Brain microvascular endothelial cell (primary cell): ENCODE results near the gene WASF3.
A peak's percentile ranks its signal among the peaks of the same experiment; 100 is the strongest.

Experiments used
- DNase-seq: peaks from one replicate; pipeline ENCODE4 v3.0.0-alpha.2; 2020
- H3K27ac ChIP-seq: fragments of 250-450 bp; sonication (Bioruptor Pico); 2 replicates; pipeline ENCODE4 v1.5.1; 2020; ENCODE audit warnings: mild to moderate bottlenecking, moderate library complexity
- H3K27me3 ChIP-seq: fragments of 250-450 bp; sonication (Bioruptor Pico); replicated peaks from 2 replicates; pipeline ENCODE4 v1.5.1; 2020; ENCODE audit warnings: mild to moderate bottlenecking
- H3K36me3 ChIP-seq: fragments of 250-450 bp; sonication (Bioruptor Pico); replicated peaks from 2 replicates; pipeline ENCODE4 v1.5.1; 2020; ENCODE audit warnings: mild to moderate bottlenecking
- H3K4me3 ChIP-seq: 2 replicates; pipeline ENCODE4 v1.5.1; 2011; ENCODE audit warnings: low read depth, mild to moderate bottlenecking, control low read depth, low read length, moderate library complexity
- in situ Hi-C: cut with HindIII; loops from 2 replicates; pipeline ENCODE4 v1.10.0; 2017; ENCODE audit warnings: low sequenced_read_pairs, low pct_ligation_motif_present
- TF ChIP-seq, protein P1 (sequence below): IDR thresholded peaks from 2 replicates; pipeline ENCODE4 v1.5.1; 2011; ENCODE audit warnings: low read depth, mild to moderate bottlenecking, moderate library complexity, low read length, control low read depth, inconsistent platforms; ENCODE audit errors: missing control alignments

The WASF3 gene

GRCh38 chr13:26529441-26529840 lies 28.0 kb upstream of the WASF3 start:
- H3K27ac ChIP-seq = no peak overlapping the region
- DNase-seq = peak; percentile 62
- in situ Hi-C loops = no loop called here
- no peak overlapping the region for H3K4me3 ChIP-seq
- TF ChIP-seq, protein P1, sequence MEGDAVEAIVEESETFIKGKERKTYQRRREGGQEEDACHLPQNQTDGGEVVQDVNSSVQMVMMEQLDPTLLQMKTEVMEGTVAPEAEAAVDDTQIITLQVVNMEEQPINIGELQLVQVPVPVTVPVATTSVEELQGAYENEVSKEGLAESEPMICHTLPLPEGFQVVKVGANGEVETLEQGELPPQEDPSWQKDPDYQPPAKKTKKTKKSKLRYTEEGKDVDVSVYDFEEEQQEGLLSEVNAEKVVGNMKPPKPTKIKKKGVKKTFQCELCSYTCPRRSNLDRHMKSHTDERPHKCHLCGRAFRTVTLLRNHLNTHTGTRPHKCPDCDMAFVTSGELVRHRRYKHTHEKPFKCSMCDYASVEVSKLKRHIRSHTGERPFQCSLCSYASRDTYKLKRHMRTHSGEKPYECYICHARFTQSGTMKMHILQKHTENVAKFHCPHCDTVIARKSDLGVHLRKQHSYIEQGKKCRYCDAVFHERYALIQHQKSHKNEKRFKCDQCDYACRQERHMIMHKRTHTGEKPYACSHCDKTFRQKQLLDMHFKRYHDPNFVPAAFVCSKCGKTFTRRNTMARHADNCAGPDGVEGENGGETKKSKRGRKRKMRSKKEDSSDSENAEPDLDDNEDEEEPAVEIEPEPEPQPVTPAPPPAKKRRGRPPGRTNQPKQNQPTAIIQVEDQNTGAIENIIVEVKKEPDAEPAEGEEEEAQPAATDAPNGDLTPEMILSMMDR = no peak
- no peaks in the 10 kb centered on the region for H3K36me3 ChIP-seq
- H3K27me3 ChIP-seq = no peaks in the 10 kb centered on the region

DNA sequence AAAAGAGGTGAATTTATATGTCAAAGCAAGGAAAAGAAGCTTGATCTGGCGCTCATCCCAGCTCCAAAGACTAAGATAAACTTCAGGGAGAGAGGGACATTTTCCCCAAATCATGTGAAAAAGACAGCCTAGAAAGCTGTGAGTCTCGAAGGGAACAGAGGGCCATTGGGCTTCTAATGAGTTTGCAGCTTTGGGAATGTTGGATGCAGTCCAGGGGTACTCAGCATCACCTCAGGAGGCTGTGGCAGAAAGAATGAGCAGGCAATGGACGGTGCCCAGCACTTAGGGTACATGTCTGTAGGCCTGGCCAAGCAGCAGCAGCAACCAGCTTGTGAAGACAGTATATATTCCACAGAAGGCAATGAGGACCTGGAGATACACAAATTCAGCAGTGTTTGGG lies 25.7 kb upstream of the WASF3 start:
- Histone ChIP-seq H3K27me3 (no peaks in the 10 kb centered on the region), H3K4me3 (no peak overlapping the region), H3K36me3 (no peaks in the 10 kb centered on the region), H3K27ac (no peak overlapping the region)
- TF ChIP-seq, protein P1 = no peak
- in situ Hi-C loops = no loop called here
- no peak for DNase-seq

DNA sequence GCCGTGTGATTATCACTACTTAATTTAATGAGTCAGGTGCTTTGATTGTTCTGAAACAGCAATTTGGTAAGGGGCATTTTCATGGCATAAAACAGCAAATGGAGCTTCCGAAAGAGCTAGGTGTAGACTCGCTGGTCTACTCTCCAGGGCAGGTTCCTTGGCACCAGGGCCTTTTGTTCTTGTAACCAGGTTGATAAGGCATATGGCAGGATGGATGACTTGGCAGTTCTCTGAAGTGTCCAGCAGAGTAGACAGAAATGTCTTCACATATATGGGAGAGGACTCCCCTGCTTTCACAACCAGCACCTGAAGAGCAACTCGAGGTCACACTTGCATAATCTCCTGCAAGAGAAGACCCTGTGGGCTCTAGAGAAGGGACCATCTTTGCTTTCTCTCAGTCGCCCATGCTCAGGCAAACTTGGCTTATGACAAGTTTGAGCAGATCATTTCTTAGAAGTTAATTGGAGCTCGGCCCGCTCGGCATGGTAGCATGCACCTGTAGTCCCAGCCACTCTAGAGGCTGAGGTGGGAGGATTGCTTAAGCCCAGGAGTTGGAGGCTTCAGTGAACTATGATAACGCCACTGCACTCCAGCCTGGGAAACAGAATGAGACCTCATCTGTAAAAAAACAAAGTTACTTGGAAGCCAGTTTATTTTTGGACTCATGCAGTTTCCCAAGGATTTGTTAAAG lies 23.3 kb upstream of the WASF3 start:
- in situ Hi-C loops = no loop called here

GRCh38 chr13:26538363-26539317 lies 18.8 kb upstream of the WASF3 start:
- H3K36me3 ChIP-seq = no peaks in the 10 kb centered on the region
- no peaks in the 10 kb centered on the region for H3K27me3 ChIP-seq
- in situ Hi-C loops = no loop called here
- no peak overlapping the region for H3K4me3 ChIP-seq
- H3K27ac ChIP-seq = no peak overlapping the region
- TF ChIP-seq, protein P1 = no peak
- no peak for DNase-seq

More for the DNA sequence above, 23.3 kb upstream of the WASF3 start:
- H3K4me3 ChIP-seq = no peak overlapping the region
- H3K27me3 ChIP-seq = no peaks in the 10 kb centered on the region
- H3K36me3 ChIP-seq = no peaks in the 10 kb centered on the region
- no peak for DNase-seq
- no peak overlapping the region for H3K27ac ChIP-seq
- TF ChIP-seq, protein P1 = no peak

GRCh38 chr13:26539738-26540292 lies 17.7 kb upstream of the WASF3 start:
- in situ Hi-C loops = no loop called here
- TF ChIP-seq, protein P1 = no peak
- DNase-seq = no peak
- H3K27me3 ChIP-seq = peaks cover 1% of the 10 kb centered on the region
- no peaks in the 10 kb centered on the region for H3K36me3 ChIP-seq
- H3K4me3 ChIP-seq = no peak overlapping the region
- no peak overlapping the region for H3K27ac ChIP-seq
